ENCODE data around the gene NIPAL1.

- TF ChIP-seq CTCF (IDR thresholded peaks at IDR 0.05; ENCODE audit: borderline replicate concordance, extremely low read depth, low read length, poor library complexity, severe bottlenecking) = no peak
- TF ChIP-seq EZH2 (IDR thresholded peaks at IDR 0.05; ENCODE audit: borderline replicate concordance, low read depth, low read length, severe bottlenecking) = no peak
Measured at GRCh38 chr4:47990145-47990544, 26.4 kb upstream of the NIPAL1 start.

Measured in DND-41 (cell line).